Esophagus muscularis mucosa (tissue), 4 donors: ENCODE measurements around the gene BLOC1S5. TPM values are rescaled to one million over a fixed set of nuclear protein-coding genes. Genes with fewer than 3 reads are reported as not detected.

Source experiments
- DNase-seq: peaks from one replicate; pipeline ENCODE4 v3.0.0-alpha.2; 2017; ENCODE audit errors: extremely low spot score
- H3K27ac ChIP-seq, 4 donors: fragments of 200-600 bp; sonication (generic); replicated peaks in 1 of 4; 1 replicate in 3 of 4; 2 replicates in 1 of 4; pipeline ENCODE4 v1.5.1; 2016 to 2019; ENCODE audit warnings: mild to moderate bottlenecking in 1 of 4
- H3K27me3 ChIP-seq, 4 donors: fragments of 200-600 bp; sonication (generic); one replicate each; pipeline versions ENCODE4 v1.5.1 to v1.6.0; 2016 to 2019
- H3K36me3 ChIP-seq, 4 donors: fragments of 200-600 bp; sonication (generic); one replicate each; pipeline ENCODE4 v1.5.1; 2016 to 2019
- H3K4me1 ChIP-seq, 4 donors: fragments of 200-600 bp; sonication (generic); one replicate each; pipeline ENCODE4 v1.5.1; 2016 to 2019
- H3K4me3 ChIP-seq, 4 donors: fragments of 200-600 bp; sonication (generic); 1 replicate in 2 of 4; 2 replicates in 2 of 4; pipeline ENCODE4 v1.5.1; 2016 to 2019; ENCODE audit warnings: mild to moderate bottlenecking in 4 of 4, moderate library complexity in 1 of 4
- H3K9me3 ChIP-seq, 4 donors: fragments of 200-600 bp; sonication (generic); 1 replicate in 3 of 4; 2 replicates in 1 of 4; pipeline ENCODE4 v1.5.1; 2016 to 2019
- CTCF ChIP-seq, 3 experiments: fragments of 200-600 bp in 2 of 3; fragments of 450-650 bp in 1 of 3; sonication (generic) in 2 of 3; IDR thresholded peaks; one replicate each; pipeline ENCODE4 v1.5.1; 2017 to 2019; ENCODE audit warnings: antibody characterized with exemption in 3 of 3, mild to moderate bottlenecking in 2 of 3, moderate library complexity in 1 of 3
- EP300 ChIP-seq: sonication (generic); formaldehyde crosslinking; IDR thresholded peaks from one replicate; pipeline ENCODE4 v1.6.1; 2017; ENCODE audit warnings: antibody characterized with exemption
- POLR2A ChIP-seq: fragments of 450-650 bp; IDR thresholded peaks from one replicate; pipeline ENCODE4 v1.6.1; 2017; ENCODE audit warnings: antibody characterized with exemption, moderate library complexity, mild to moderate bottlenecking, low read depth
- POLR2AphosphoS5 ChIP-seq, 2 donors: sonication (generic); formaldehyde crosslinking; IDR thresholded peaks; one replicate each; pipeline ENCODE4 v1.6.1; 2017; ENCODE audit warnings: antibody characterized with exemption in 2 of 2
- WGBS: methylation state at CpG from one replicate; pipeline ENCODE4 v1.1.5; 2018; 5-methylcytosine and 5-hydroxymethylcytosine counted together
- intact Hi-C: fragments of 100-400 bp; cut with DNase I; formaldehyde crosslinking; loops from one replicate; pipeline ENCODE4 v1.15.1; 2023
- total RNA-seq, 4 donors: library from RNA; depleted of rRNA; stranded (reverse); fragments of >200 nt; gene quantifications; one replicate each; pipeline versions ENCODE4 v1.1.0 to v1.2.1, GENCODE V29; 2016

The BLOC1S5 gene
- total RNA-seq, 4 donors from 2014 or later, result 10.4 to 15.6 (median 11.2) TPM

DNA sequence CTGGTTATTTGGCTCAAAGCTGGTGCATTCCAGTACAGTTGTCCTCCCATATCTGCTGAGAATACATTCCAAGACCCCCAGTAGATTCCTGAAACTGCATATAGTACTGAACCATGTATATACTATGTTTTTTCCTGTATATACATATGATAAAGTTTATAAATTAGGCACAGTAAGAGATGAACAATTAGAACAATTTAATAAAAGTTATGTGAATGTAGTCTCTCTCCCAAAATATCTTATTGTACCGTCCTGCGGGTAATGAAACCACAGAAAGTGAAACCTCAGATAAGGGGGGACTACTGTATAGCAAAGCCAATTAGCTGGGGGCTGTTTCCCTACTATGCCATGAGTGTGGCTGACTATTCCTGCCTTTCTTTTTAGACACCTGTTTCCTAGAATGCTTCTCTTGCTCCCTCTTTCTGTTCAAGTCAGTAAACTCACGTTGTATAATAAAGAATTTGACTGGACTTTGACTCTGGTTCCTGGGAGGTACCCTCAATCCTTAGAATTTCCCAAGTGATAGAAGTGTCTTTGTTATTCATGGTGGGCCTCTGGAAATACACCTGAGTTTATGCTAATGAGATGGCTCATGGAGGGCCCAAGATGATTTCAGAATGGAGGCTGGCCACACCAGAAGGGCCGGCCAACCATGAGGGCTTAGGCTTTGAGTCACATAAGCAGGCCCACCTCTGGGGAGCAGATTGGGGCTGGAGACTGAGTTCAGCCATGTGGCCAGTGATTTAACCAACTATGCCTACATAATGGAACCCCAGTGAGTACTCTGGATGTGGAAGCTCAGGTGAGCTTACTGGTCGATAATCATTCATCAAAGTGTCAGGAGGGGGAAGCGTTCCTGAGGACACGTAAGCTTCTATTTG, 689 bp upstream of the BLOC1S5 start:
- Histone ChIP-seq H3K9me3 (no peaks in the 10 kb centered on the region), H3K4me1 (peaks cover 3 to 20% (median 18%) of the 10 kb centered on the region in 4 donors), H3K27me3 (no peaks in the 10 kb centered on the region), H3K27ac (peak overlapping the region; percentile 81 to 93 (median 90)), H3K4me3 (peak overlapping the region; percentile 72 to 95 (median 88)), H3K36me3 (peaks cover 9 to 22% (median 13%) of the 10 kb centered on the region in 4 donors)
- TF ChIP-seq EP300 (no peak), POLR2A (no peak), CTCF (IDR thresholded peaks at IDR 0.05) (no peak), POLR2AphosphoS5 (IDR thresholded peaks at IDR 0.05) (no peak)
- intact Hi-C loops, result loop anchor here (5.0 kb wide), 1 partner anchor 153 kb away; the partner anchor contains the start of gene TXNDC5
- 79% methylated on average over 7 of the region's 7 CpGs for WGBS
- no peak for DNase-seq

DNA sequence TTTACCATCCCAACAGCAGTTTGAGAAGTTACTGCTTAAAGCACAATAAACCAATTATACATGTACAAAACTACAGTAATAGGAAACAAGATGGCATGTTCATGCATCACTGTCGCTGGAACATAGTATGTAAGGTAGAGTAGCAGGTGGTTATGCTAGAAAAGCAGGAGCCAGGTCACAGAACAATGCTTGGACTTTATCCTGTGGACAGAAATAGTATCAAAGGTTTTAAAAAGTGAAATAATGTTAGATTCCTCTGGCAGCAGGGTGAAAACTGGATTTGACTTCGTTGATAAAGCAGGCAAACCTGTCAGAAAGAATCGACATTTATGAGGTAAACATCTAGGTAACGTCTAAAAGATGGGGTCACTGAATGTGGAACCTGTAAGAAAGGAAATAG, 2.5 kb downstream of the BLOC1S5 start:
- no peak for DNase-seq
- Histone ChIP-seq H3K4me1 (peaks cover 3 to 28% (median 20%) of the 10 kb centered on the region in 4 donors), H3K9me3 (no peaks in the 10 kb centered on the region), H3K27me3 (no peaks in the 10 kb centered on the region), H3K4me3 (no peak overlapping the region), H3K27ac (no peak overlapping the region), H3K36me3 (peaks cover 9 to 30% (median 18%) of the 10 kb centered on the region in 4 donors)
- 81% methylated on average over 4 of the region's 4 CpGs for WGBS
- intact Hi-C loops, result loop anchor here (5.0 kb wide), 1 partner anchor 149 kb away; the partner anchor contains the start of gene TXNDC5
- TF ChIP-seq POLR2AphosphoS5 (IDR thresholded peaks at IDR 0.05) (no peak), CTCF (IDR thresholded peaks at IDR 0.05) (no peak), EP300 (no peak), POLR2A (no peak)

DNA sequence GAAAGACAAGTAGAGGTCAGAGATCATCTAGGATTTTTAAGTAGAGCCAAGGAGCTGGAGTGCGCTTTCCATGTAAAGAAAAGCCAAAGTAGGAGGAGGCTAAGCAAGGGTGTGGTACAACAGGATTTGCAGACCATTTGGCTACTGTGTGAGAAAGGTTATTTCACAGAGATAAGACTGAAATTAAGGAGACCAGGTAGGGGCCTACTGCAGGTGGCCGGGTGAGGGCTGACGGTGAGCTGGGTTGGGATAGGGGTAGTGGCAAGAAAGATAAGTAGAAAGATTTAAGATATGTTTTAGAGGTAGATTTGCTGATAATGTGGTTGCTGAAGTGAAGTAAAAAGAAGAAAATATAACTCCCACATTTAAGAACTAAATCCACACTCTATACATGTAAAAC, 3.8 kb downstream of the BLOC1S5 start:
- Histone ChIP-seq H3K27me3 (no peaks in the 10 kb centered on the region), H3K9me3 (no peaks in the 10 kb centered on the region), H3K4me1 (peaks cover 3 to 28% (median 20%) of the 10 kb centered on the region in 4 donors), H3K36me3 (peaks cover 9 to 41% (median 25%) of the 10 kb centered on the region in 4 donors), H3K4me3 (no peak overlapping the region), H3K27ac (no peak overlapping the region)
- TF ChIP-seq POLR2A (no peak), CTCF (IDR thresholded peaks at IDR 0.05) (no peak), POLR2AphosphoS5 (IDR thresholded peaks at IDR 0.05) (no peak), EP300 (no peak)
- 85% methylated on average over 3 of the region's 3 CpGs for WGBS
- DNase-seq, result no peak
- intact Hi-C loops, result loop anchor here (5.0 kb wide), 1 partner anchor 148 kb away; the partner anchor contains the start of gene TXNDC5

DNA sequence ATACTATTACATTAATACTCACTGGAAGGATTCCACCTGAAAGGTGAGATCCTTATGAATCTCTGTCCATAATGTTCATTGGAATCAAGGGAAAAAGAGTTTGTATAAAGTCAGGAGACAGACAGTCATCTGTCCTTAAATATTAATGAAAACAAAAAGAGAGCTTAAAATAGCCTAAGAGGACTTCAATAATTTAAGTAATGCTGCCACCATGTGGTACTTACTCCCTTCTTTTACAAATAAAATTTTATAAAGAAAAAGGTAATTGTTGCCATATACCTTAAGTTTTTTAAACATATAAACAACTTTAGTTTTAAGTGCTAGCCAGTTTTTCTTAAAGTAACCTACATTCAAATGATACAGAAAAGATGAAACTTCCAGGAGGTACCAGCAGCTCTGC, 5.1 kb downstream of the BLOC1S5 start:
- Histone ChIP-seq H3K36me3 (peaks cover 9 to 45% (median 25%) of the 10 kb centered on the region in 4 donors), H3K9me3 (no peaks in the 10 kb centered on the region), H3K27ac (no peak overlapping the region), H3K27me3 (no peaks in the 10 kb centered on the region), H3K4me1 (peaks cover 0 to 22% (median 12%) of the 10 kb centered on the region in 4 donors), H3K4me3 (no peak overlapping the region)
- intact Hi-C loops, result loop anchor here (5.0 kb wide), 1 partner anchor 337 kb away; no protein-coding TSS in a partner anchor
- no peak for DNase-seq
- TF ChIP-seq CTCF (IDR thresholded peaks at IDR 0.05) (peak; percentile 29 to 39 (median 35)), POLR2AphosphoS5 (IDR thresholded peaks at IDR 0.05) (no peak)
